Panc1 (cell line): Measurements from ENCODE around the gene SMURF1.

Experiments
- CTCF ChIP-seq: fragments of 450-650 bp; IDR thresholded peaks from 2 replicates; pipeline ENCODE4 v1.5.1; 2017; ENCODE audit warnings: mild to moderate bottlenecking
- POLR2AphosphoS5 ChIP-seq: IDR thresholded peaks from 2 replicates; pipeline ENCODE4 v1.6.1; 2012; ENCODE audit warnings: mild to moderate bottlenecking, low read depth, low read length, moderate library complexity
- REST ChIP-seq, 2 experiments: IDR thresholded peaks; 2 replicates each; pipeline ENCODE4 v1.6.1; 2011 to 2012; ENCODE audit warnings: low read depth in 2 of 2, control low read depth in 1 of 2, low read length in 1 of 2, mild to moderate bottlenecking in 1 of 2, moderate library complexity in 1 of 2; ENCODE audit not compliant: insufficient read depth in 1 of 2
- SIN3A ChIP-seq: IDR thresholded peaks from 2 replicates; pipeline ENCODE4 v1.6.1; 2012; ENCODE audit warnings: low read depth, mild to moderate bottlenecking, low read length, moderate library complexity, borderline replicate concordance; ENCODE audit not compliant: insufficient read depth
- TCF7L2 ChIP-seq: IDR thresholded peaks from 2 replicates; pipeline ENCODE4 v1.6.1; 2011; ENCODE audit warnings: mild to moderate bottlenecking, low read depth, low read length, inconsistent platforms

- no peak for TF ChIP-seq CTCF
- TF ChIP-seq SIN3A, result no peak
- TF ChIP-seq TCF7L2, result no peak
- TF ChIP-seq POLR2AphosphoS5, result no peak
- no peak for TF ChIP-seq REST (IDR thresholded peaks at IDR 0.05; ENCODE audit: insufficient read depth in 1 of 2, low read depth in 2 of 2, low read length in 1 of 2)
Measured at GRCh38 chr7:99139036-99139435, 4.9 kb downstream of the SMURF1 start.
